ENCODE measurements around the gene PODNL1. TPM values are rescaled to one million over a fixed set of nuclear protein-coding genes. Genes with fewer than 3 reads are reported as not detected.
"Not testable (repeated sequence)": the region's sequence is repeated elsewhere in the genome, so short reads cannot be mapped to it uniquely, and the experiment has no call there.

Gene PODNL1
- total and polyA plus RNA-seq, 2 experiments from 2014 or later, result 0.17 to 2.4 TPM

DNA sequence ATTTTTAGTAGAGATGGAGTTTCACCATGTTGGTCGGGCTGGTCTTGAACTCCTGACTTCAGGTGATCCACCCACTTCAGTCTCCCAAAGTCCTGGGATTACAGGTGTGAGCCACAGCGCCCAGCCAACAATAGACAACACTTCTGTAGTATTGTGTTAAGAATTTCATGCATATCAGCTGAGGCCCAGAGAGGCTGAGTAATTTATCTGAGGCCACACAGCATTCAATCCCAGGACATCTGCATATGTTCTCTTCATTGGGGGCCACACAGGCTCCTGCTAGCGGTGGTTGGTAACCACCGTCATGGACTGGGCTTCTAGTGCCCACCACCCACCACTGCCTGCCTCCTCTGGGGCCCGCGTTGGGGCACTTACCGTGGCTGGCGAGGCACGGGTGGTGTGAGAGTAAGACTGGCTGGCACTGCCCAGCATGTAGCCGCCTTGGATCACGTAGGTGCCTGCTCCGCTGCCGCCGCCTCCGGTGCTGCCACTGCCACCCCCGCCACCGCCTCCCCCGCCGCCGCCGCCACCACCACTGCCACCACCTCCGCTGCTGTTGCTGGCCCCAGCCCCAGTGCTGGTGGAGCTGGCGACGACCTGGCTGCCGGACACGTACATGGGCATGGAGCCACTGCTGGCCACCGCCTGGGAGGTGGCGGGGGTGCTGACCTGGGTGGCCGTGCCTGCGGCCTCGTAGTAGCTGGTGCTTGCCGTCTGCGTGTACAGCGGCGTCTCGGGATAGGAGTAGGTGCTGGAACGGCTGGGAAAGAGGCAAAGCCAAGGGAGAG, 34.3 kb upstream of the PODNL1 start:
- DNase-seq (ENCODE audit: low spot score), result no peak
- Histone ChIP-seq H3K4me3 (no peak overlapping the region), H4K20me1 (ENCODE audit: insufficient read depth, poor library complexity, severe bottlenecking) (no peaks in the 10 kb centered on the region), H3K27me3 (no peaks in the 10 kb centered on the region), H3K27ac (no peak overlapping the region), H3K79me2 (no peaks in the 10 kb centered on the region), H3K36me3 (replicated peaks; ENCODE audit: insufficient read depth, low read depth) (no peaks in the 10 kb centered on the region), H2AFZ (no peak overlapping the region), H3K9me3 (ENCODE audit: low read depth) (no peaks in the 10 kb centered on the region), H3K9me2 (replicated peaks; ENCODE audit: insufficient read depth) (no peaks in the 10 kb centered on the region), H3K4me1 (ENCODE audit: insufficient read depth) (no peaks in the 10 kb centered on the region), H3K4me2 (no peak overlapping the region)
- 96% methylated on average over 25 of the region's 37 CpGs for WGBS (ENCODE audit: low lambda C conversion rate, missing lambda C conversion rate)
- TF ChIP-seq CTCF (IDR thresholded peaks at IDR 0.05; ENCODE audit: poor library complexity), result no peak
- no peak for TF ChIP-seq EZH2phosphoT487 (IDR thresholded peaks at IDR 0.05; ENCODE audit: low read depth, severe bottlenecking, unreplicated experiment)
- TF ChIP-seq EZH2 (IDR thresholded peaks at IDR 0.05; ENCODE audit: borderline replicate concordance), result no peak

- H3K9me3 ChIP-seq (ENCODE audit: low read depth); H2AFZ ChIP-seq; DNase-seq (ENCODE audit: low spot score); H3K4me2 ChIP-seq; H3K27ac ChIP-seq; H4K20me1 ChIP-seq (ENCODE audit: insufficient read depth, poor library complexity, severe bottlenecking); H3K27me3 ChIP-seq; H3K36me3 ChIP-seq (replicated peaks; ENCODE audit: insufficient read depth, low read depth); H3K79me2 ChIP-seq; H3K4me3 ChIP-seq; H3K4me1 ChIP-seq (ENCODE audit: insufficient read depth); H3K9me2 ChIP-seq (replicated peaks; ENCODE audit: insufficient read depth): not testable (repeated sequence)
- WGBS (ENCODE audit: low lambda C conversion rate, missing lambda C conversion rate), result 97% methylated on average over 15 of the region's 15 CpGs
Measured at GRCh38 chr19:13971868-13972267, 33.7 kb upstream of the PODNL1 start.

DNA sequence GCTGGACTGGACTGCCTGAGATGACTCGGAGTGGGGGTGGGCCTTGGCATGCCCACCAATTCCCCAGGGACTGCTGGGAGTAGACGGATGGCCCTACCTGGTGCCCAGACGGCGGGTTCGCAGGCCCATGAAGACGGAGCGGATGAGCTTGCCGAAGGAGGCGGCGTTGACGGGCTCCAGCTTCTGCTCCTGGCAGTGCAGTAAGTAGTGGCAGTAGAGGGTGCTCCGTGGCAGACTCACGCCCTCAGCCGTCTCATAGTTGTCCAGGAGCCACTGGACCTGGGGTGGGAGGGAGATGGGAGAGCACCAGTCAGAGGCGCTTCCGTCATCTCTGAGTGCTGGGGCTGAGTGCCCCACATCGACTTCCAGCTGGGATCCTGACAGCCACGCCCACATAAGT, 31.7 kb upstream of the PODNL1 start:
- Histone ChIP-seq H3K27ac (no peak overlapping the region), H3K9me3 (ENCODE audit: low read depth) (no peaks in the 10 kb centered on the region), H3K4me3 (no peak overlapping the region), H3K9me2 (replicated peaks; ENCODE audit: insufficient read depth) (no peaks in the 10 kb centered on the region), H3K79me2 (no peaks in the 10 kb centered on the region), H3K27me3 (no peaks in the 10 kb centered on the region), H3K4me2 (no peak overlapping the region), H3K4me1 (ENCODE audit: insufficient read depth) (no peaks in the 10 kb centered on the region), H4K20me1 (ENCODE audit: insufficient read depth, poor library complexity, severe bottlenecking) (no peaks in the 10 kb centered on the region), H3K36me3 (replicated peaks; ENCODE audit: insufficient read depth, low read depth) (no peaks in the 10 kb centered on the region), H2AFZ (no peak overlapping the region)
- 93% methylated on average over 18 of the region's 18 CpGs for WGBS (ENCODE audit: low lambda C conversion rate, missing lambda C conversion rate)
- TF ChIP-seq CTCF (IDR thresholded peaks at IDR 0.05; ENCODE audit: poor library complexity), result no peak
- no peak for TF ChIP-seq EZH2phosphoT487 (IDR thresholded peaks at IDR 0.05; ENCODE audit: low read depth, severe bottlenecking, unreplicated experiment)
- TF ChIP-seq EZH2 (IDR thresholded peaks at IDR 0.05; ENCODE audit: borderline replicate concordance), result no peak
- no peak for DNase-seq (ENCODE audit: low spot score)

GRCh38 chr19:13968999-13969398, 30.8 kb upstream of the PODNL1 start:
- Histone ChIP-seq H3K27ac (no peak overlapping the region), H3K9me3 (ENCODE audit: low read depth) (no peaks in the 10 kb centered on the region), H2AFZ (no peak overlapping the region), H3K79me2 (no peaks in the 10 kb centered on the region), H4K20me1 (ENCODE audit: insufficient read depth, poor library complexity, severe bottlenecking) (no peaks in the 10 kb centered on the region), H3K9me2 (replicated peaks; ENCODE audit: insufficient read depth) (no peaks in the 10 kb centered on the region), H3K36me3 (replicated peaks; ENCODE audit: insufficient read depth, low read depth) (no peaks in the 10 kb centered on the region), H3K4me3 (no peak overlapping the region), H3K4me1 (ENCODE audit: insufficient read depth) (no peaks in the 10 kb centered on the region), H3K27me3 (no peaks in the 10 kb centered on the region), H3K4me2 (no peak overlapping the region)
- DNase-seq (ENCODE audit: low spot score), result no peak
- no peak for TF ChIP-seq CTCF (IDR thresholded peaks at IDR 0.05; ENCODE audit: poor library complexity)
- no peak for TF ChIP-seq EZH2 (IDR thresholded peaks at IDR 0.05; ENCODE audit: borderline replicate concordance)
- TF ChIP-seq EZH2phosphoT487 (IDR thresholded peaks at IDR 0.05; ENCODE audit: low read depth, severe bottlenecking, unreplicated experiment), result no peak
- WGBS (ENCODE audit: low lambda C conversion rate, missing lambda C conversion rate), result 96% methylated on average over 18 of the region's 18 CpGs
